IMR-90 (cell line): ENCODE results near the gene TRIM41. TPM values are rescaled to one million over a fixed set of nuclear protein-coding genes. Genes with fewer than 3 reads are reported as not detected.
A peak's percentile ranks its signal among the peaks of the same experiment; 100 is the strongest.
"Not testable (repeated sequence)": the region's sequence is repeated elsewhere in the genome, so short reads cannot be mapped to it uniquely, and the experiment has no call there.

ENCODE experiments used
- ATAC-seq: fragments of 200-7000 bp; cut with Tn5 transposase; 2 replicates; pipeline ENCODE4 v1.9.1; 2020; ENCODE audit warnings: low read depth, mild to moderate bottlenecking, moderate library complexity
- BruUV-seq: library from RNA; stranded (reverse); fragments of 400-500 nt; replicated peaks from 2 replicates; lab custom pipeline; 2021; lab: Mats Ljungman, UMichigan
- CTCF ChIA-PET: fragments of 300-600 bp; formaldehyde crosslinking; extraction: SDS; loops from one replicate; lab custom pipeline; 2021; ENCODE audit warnings: antibody characterized with exemption; lab: Yijun Ruan, JAX
- POLR2A ChIA-PET: fragments of 300-600 bp; sonication (Branson Sonifier 250); formaldehyde crosslinking; loops from one replicate; lab custom pipeline; 2022; ENCODE audit warnings: antibody characterized with exemption; ENCODE audit not compliant: unreplicated experiment; lab: Charles Lee
- DNase-seq: peaks from one replicate; pipeline ENCODE4 v3.0.0; 2013
- H2AFZ ChIP-seq: replicated peaks from 2 replicates; pipeline ENCODE3; 2013; ENCODE audit warnings: low read length, mild to moderate bottlenecking; ENCODE audit not compliant: poor library complexity
- H2AK5ac ChIP-seq: 2 replicates; pipeline ENCODE4 v1.6.1; 2013; ENCODE audit warnings: low read depth, low read length, inconsistent platforms
- H2AK9ac ChIP-seq: replicated peaks from 2 replicates; pipeline ENCODE3; 2013; ENCODE audit warnings: mild to moderate bottlenecking, low read depth, low read length, moderate library complexity; ENCODE audit not compliant: poor library complexity
- H2BK120ac ChIP-seq: 2 replicates; pipeline ENCODE4 v1.6.1; 2013; ENCODE audit warnings: low read depth, low read length, inconsistent platforms
- H2BK15ac ChIP-seq: 3 replicates; pipeline ENCODE4 v1.6.1; 2013; ENCODE audit warnings: low read depth, low read length, inconsistent platforms
- H2BK20ac ChIP-seq: 2 replicates; pipeline ENCODE4 v1.6.1; 2013; ENCODE audit warnings: low read depth, mild to moderate bottlenecking, inconsistent platforms, low read length, moderate library complexity
- H2BK5ac ChIP-seq: 2 replicates; pipeline ENCODE4 v1.6.1; 2013; ENCODE audit warnings: mild to moderate bottlenecking, low read depth, low read length, inconsistent platforms; ENCODE audit not compliant: poor library complexity, severe bottlenecking
- H3K14ac ChIP-seq: replicated peaks from 2 replicates; pipeline ENCODE4 v1.6.1; 2013; ENCODE audit warnings: low read depth, low read length, inconsistent platforms
- H3K18ac ChIP-seq: 2 replicates; pipeline ENCODE4 v1.6.1; 2013; ENCODE audit warnings: low read depth, low read length, control low read depth
- H3K23ac ChIP-seq: 2 replicates; pipeline ENCODE4 v1.6.1; 2013; ENCODE audit warnings: low read depth, low read length, inconsistent platforms
- H3K27ac ChIP-seq: 2 replicates; pipeline ENCODE4 v1.5.1; 2013; ENCODE audit warnings: mild to moderate bottlenecking, control low read depth, low read length; ENCODE audit not compliant: insufficient read depth
- H3K27me3 ChIP-seq: 2 replicates; pipeline ENCODE4 v1.6.1; 2013; ENCODE audit warnings: low read length; ENCODE audit not compliant: control insufficient read depth, insufficient read depth
- H3K36me3 ChIP-seq: 2 replicates; pipeline ENCODE4 v1.6.1; 2013; ENCODE audit warnings: low read length, mixed read lengths; ENCODE audit not compliant: control insufficient read depth, insufficient read depth
- H3K4ac ChIP-seq: 2 replicates; pipeline ENCODE4 v1.6.1; 2013; ENCODE audit warnings: low read depth, low read length, inconsistent platforms
- H3K4me1 ChIP-seq: 2 replicates; pipeline ENCODE4 v1.6.1; 2013; ENCODE audit warnings: low read length, mixed read lengths; ENCODE audit not compliant: control insufficient read depth, insufficient read depth
- H3K4me2 ChIP-seq: 2 replicates; pipeline ENCODE4 v1.6.1; 2013; ENCODE audit warnings: low read depth, mild to moderate bottlenecking, control low read depth, low read length, moderate library complexity
- H3K4me3 ChIP-seq: 2 replicates; pipeline ENCODE4 v1.5.1; 2013; ENCODE audit warnings: low read depth, mild to moderate bottlenecking, control low read depth, low read length, moderate library complexity; ENCODE audit not compliant: insufficient read depth
- H3K56ac ChIP-seq: 2 replicates; pipeline ENCODE4 v1.6.1; 2013; ENCODE audit warnings: low read length, inconsistent platforms; ENCODE audit not compliant: insufficient read depth; ENCODE audit errors: extremely low read depth
- H3K79me1 ChIP-seq, 2 experiments: 2 replicates each; pipeline ENCODE4 v1.6.1; 2013; ENCODE audit warnings: low read length in 2 of 2, inconsistent platforms in 1 of 2, low read depth in 1 of 2
- H3K9ac ChIP-seq: 2 replicates; pipeline ENCODE4 v1.6.1; 2013; ENCODE audit warnings: low read depth, low read length, control low read depth
- H3K9me1 ChIP-seq: 2 replicates; pipeline ENCODE4 v1.6.1; 2013; ENCODE audit warnings: low read length, inconsistent platforms; ENCODE audit not compliant: insufficient read depth
- H3K9me3 ChIP-seq: 2 replicates; pipeline ENCODE4 v1.6.1; 2013; ENCODE audit warnings: low read length; ENCODE audit not compliant: control insufficient read depth, insufficient read depth
- H4K20me1 ChIP-seq: 2 replicates; pipeline ENCODE4 v1.6.1; 2013; ENCODE audit warnings: low read length, inconsistent platforms; ENCODE audit not compliant: insufficient read depth
- H4K5ac ChIP-seq: 2 replicates; pipeline ENCODE4 v1.6.1; 2013; ENCODE audit warnings: mild to moderate bottlenecking, low read depth, low read length, control low read depth
- H4K8ac ChIP-seq, 2 experiments: 2 replicates each; pipeline ENCODE4 v1.6.1; 2013; ENCODE audit warnings: low read depth in 2 of 2, low read length in 2 of 2, control low read depth in 1 of 2, inconsistent platforms in 1 of 2
- H4K91ac ChIP-seq: 2 replicates; pipeline ENCODE4 v1.6.1; 2013; ENCODE audit warnings: low read depth, low read length, inconsistent platforms; ENCODE audit not compliant: insufficient read depth
- FOS ChIP-seq: fragments of 150-350 bp; IDR thresholded peaks from 2 replicates; pipeline ENCODE4 v1.6.1; 2016; ENCODE audit warnings: low read depth, low read length
- MXI1 ChIP-seq: IDR thresholded peaks from 2 replicates; pipeline ENCODE4 v1.6.1; 2012; ENCODE audit warnings: low read depth, mild to moderate bottlenecking, low read length, moderate library complexity, borderline replicate concordance
- NFE2L2 ChIP-seq: fragments of 150-350 bp; IDR thresholded peaks from 2 replicates; pipeline ENCODE4 v1.6.1; 2016; ENCODE audit warnings: low read depth, mild to moderate bottlenecking, low read length
- RAD21 ChIP-seq: IDR thresholded peaks from 2 replicates; pipeline ENCODE4 v1.6.1; 2012; ENCODE audit warnings: low read length, improper control_type of control experiment
- RCOR1 ChIP-seq: IDR thresholded peaks from 2 replicates; pipeline ENCODE4 v1.6.1; 2012; ENCODE audit warnings: mild to moderate bottlenecking, low read length, improper control_type of control experiment; ENCODE audit not compliant: insufficient replicate concordance
- WGBS, 2 experiments: methylation state at CpG; one replicate each; pipeline versions ENCODE4 v1.1.5 to v1.1.7; 2013; ENCODE audit warnings: missing lambda C conversion rate in 2 of 2; ENCODE audit not compliant: insufficient read length in 1 of 2; ENCODE audit errors: extremely low coverage in 2 of 2; 5-methylcytosine and 5-hydroxymethylcytosine counted together
- dilution Hi-C: fragments of 300-500 bp; cut with HindIII; formaldehyde crosslinking; loops from one replicate; pipeline ENCODE4 v1.14.3; 2018; ENCODE audit warnings: low sequenced_read_pairs; ENCODE audit not compliant: unreplicated experiment
- in situ Hi-C: fragments of 300-500 bp; cut with MboI; formaldehyde crosslinking; loops from 3 replicates; pipeline ENCODE4 v1.14.3; 2019; ENCODE audit warnings: low sequenced_read_pairs, inconsistent platforms, mixed read lengths
- intact Hi-C: fragments of 100-400 bp; cut with micrococcal nuclease; formaldehyde crosslinking; loops from 2 replicates; pipeline ENCODE4 v1.10.0; 2022
- polyA plus RNA-seq, 3 experiments: library from polyadenylated mRNA; depleted of rRNA; stranded (reverse); fragments of >200 nt; gene quantifications; 2 replicates each; pipeline ENCODE4 v1.2.3, GENCODE V29; 2012; ENCODE audit warnings: low replicate concordance in 1 of 3
- total RNA-seq: library from RNA; depleted of rRNA; stranded (reverse); fragments of >200 nt; gene quantifications from 2 replicates; pipeline ENCODE4 v1.2.3, GENCODE V29; 2012

TRIM41 gene
- total and polyA plus RNA-seq, 2 of the 4 experiments (the other 2 are of a cell fraction) = 5.9 to 15.7 TPM

- Histone ChIP-seq H3K36me3 (no peaks in the 10 kb centered on the region), H2AFZ (no peak overlapping the region), H3K18ac (no peak overlapping the region), H3K4ac (no peak overlapping the region), H3K14ac (no peak overlapping the region), H3K9me1 (0 out of 2 replicates have a peak, but pooled peaks cover 6% of the 10 kb centered on the region), H3K27ac (no peak overlapping the region), H3K23ac (no peak overlapping the region), H2AK5ac (no peak overlapping the region), H2AK9ac (no peak overlapping the region), H3K9me3 (no peaks in the 10 kb centered on the region), H4K91ac (no peak overlapping the region), H3K27me3 (no peaks in the 10 kb centered on the region; the same call in none of the 2 replicates), H3K4me3 (no peak overlapping the region), H4K8ac (no peak overlapping the region), H3K56ac (no peak overlapping the region), H3K9ac (no peak overlapping the region), H3K79me1 (no peaks in the 10 kb centered on the region), H4K20me1 (no peaks in the 10 kb centered on the region), H2BK20ac (no peak overlapping the region), H2BK5ac (no peak overlapping the region), H3K4me2 (peak overlapping the region; percentile 15; the same call in 1 of the 2 replicates), H2BK120ac (no peak overlapping the region), H3K4me1 (peaks cover 4% of the 10 kb centered on the region; the same call in 1 of the 2 replicates), H2BK15ac (no peak overlapping the region), H4K5ac (no peak overlapping the region)
- no CpG with 5 or more reads among the region's 3 CpGs for WGBS, 2 experiments
- no peak for ATAC-seq
- DNase-seq = no peak
- BruUV-seq = no TSS peak
- intact Hi-C loops (loop anchor here (1.0 kb wide), 4 partner anchors 10 to 35 kb away; partner anchors contain the start of gene RACK1), in situ Hi-C loops (no loop called here), dilution Hi-C loops (no loop called here)
- ChIA-PET CTCF (interaction anchor here (0.8 to 1.3 kb wide), 2 partner anchors 17 to 19 kb away, joined by 4 to 10 read pairs; no protein-coding TSS in a partner anchor), POLR2A (interaction anchor here (0.6 to 1.0 kb wide), 2 partner anchors 16 to 916 kb away, joined by 3 read pairs; partner anchors contain the start of gene TRIM41)
- TF ChIP-seq NFE2L2 = no peak
- TF ChIP-seq MXI1 = no peak
- no peak for TF ChIP-seq RCOR1
- TF ChIP-seq RAD21 = no peak
- no peak for TF ChIP-seq FOS
Observed at GRCh38 chr5:181207960-181208253, 15.2 kb upstream of the TRIM41 start.

DNA sequence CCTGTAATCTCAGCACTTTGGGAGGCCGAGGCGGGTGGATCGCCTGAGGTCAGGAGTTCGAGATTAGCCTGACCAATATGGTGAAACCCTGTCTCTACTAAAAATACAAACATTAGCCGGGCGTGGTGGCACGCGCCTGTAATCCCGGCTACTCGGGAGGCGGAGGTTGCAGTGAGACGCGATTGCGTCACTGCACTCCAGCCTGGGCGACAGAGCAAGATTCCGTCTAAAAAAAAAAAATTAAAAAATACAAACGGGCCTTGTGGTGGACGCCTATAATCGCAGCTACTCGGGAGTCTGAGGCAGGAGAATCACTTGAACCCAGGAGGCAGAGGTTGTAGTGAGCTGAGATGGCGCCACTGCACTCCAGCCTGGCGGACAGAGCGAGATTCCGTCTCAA, 14.1 kb upstream of the TRIM41 start:
- H3K79me1 ChIP-seq, H2AK9ac ChIP-seq, H4K5ac ChIP-seq, H3K4me2 ChIP-seq, H2BK15ac ChIP-seq, H3K27me3 ChIP-seq, H3K9me3 ChIP-seq, in situ Hi-C loops, H2AK5ac ChIP-seq, POLR2A ChIA-PET, H3K36me3 ChIP-seq, ATAC-seq, H3K4me3 ChIP-seq, H4K20me1 ChIP-seq, H4K8ac ChIP-seq, H2BK5ac ChIP-seq, H3K23ac ChIP-seq, CTCF ChIA-PET, H3K4ac ChIP-seq, H2BK20ac ChIP-seq, H3K9ac ChIP-seq, H3K14ac ChIP-seq, intact Hi-C loops, H3K4me1 ChIP-seq, H4K91ac ChIP-seq, DNase-seq, H3K18ac ChIP-seq, H3K56ac ChIP-seq, BruUV-seq, H3K9me1 ChIP-seq, H3K27ac ChIP-seq, H2BK120ac ChIP-seq, H2AFZ ChIP-seq, dilution Hi-C loops: not testable (repeated sequence)
- WGBS, 2 experiments = 94% methylated on average over 8 of the region's 24 CpGs; no CpG with 5 or more reads in 1 of the 2 experiments
